Measurements from ENCODE around the gene GABBR2.

Gene GABBR2

DNA sequence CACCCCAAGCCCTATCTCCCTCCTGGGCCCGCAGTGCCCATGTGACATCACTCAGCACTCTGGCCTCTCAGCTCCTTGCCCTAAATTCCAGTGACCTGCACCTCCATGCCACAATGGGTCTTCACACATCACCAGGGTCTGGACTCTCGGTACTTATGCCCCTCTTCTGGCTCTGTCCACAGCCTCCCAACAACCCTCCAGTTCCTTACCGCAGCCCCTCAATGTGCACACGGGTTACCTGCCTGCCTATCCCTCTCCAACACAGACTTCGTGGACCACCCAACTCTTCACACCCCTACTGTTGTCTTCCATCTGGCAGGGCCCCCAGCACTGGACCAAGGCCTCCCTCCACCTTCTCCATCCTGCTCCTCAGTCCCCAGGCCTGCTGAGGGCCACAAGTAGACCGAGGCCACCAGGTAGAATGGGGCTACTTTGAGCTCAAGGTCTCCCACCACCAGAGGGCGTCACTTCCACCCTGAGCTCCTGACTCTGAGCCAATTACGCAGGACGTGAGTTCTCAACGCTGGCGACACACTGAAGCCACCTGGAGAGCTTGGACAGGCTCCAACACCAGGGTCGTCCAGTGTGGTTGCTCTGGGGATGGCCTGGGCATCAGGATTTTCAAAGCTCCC, 172.1 kb downstream of the GABBR2 start:
- no peak overlapping the region for H3K27ac ChIP-seq
- DNase-seq (ENCODE audit: low spot score): no peak
- POLR2A ChIA-PET (ENCODE audit: low non-redundant PET): no interaction called here
- TF ChIP-seq, protein P1, sequence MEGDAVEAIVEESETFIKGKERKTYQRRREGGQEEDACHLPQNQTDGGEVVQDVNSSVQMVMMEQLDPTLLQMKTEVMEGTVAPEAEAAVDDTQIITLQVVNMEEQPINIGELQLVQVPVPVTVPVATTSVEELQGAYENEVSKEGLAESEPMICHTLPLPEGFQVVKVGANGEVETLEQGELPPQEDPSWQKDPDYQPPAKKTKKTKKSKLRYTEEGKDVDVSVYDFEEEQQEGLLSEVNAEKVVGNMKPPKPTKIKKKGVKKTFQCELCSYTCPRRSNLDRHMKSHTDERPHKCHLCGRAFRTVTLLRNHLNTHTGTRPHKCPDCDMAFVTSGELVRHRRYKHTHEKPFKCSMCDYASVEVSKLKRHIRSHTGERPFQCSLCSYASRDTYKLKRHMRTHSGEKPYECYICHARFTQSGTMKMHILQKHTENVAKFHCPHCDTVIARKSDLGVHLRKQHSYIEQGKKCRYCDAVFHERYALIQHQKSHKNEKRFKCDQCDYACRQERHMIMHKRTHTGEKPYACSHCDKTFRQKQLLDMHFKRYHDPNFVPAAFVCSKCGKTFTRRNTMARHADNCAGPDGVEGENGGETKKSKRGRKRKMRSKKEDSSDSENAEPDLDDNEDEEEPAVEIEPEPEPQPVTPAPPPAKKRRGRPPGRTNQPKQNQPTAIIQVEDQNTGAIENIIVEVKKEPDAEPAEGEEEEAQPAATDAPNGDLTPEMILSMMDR (conservative IDR thresholded peaks at IDR 0.05; ENCODE audit: low read depth): no peak
- CTCF ChIA-PET: interaction anchor here (0.6 to 0.9 kb wide), 2 partner anchors 15 to 53 kb away, joined by 4 to 8 read pairs; no protein-coding TSS in a partner anchor

GRCh38 chr9:98533866-98534265, 174.9 kb downstream of the GABBR2 start:
- TF ChIP-seq, protein P1 (conservative IDR thresholded peaks at IDR 0.05; ENCODE audit: low read depth): no peak
- ChIA-PET CTCF (interaction anchor here (0.9 kb wide), 1 partner anchor 25 kb away, joined by 3 read pairs; no protein-coding TSS in a partner anchor), POLR2A (ENCODE audit: low non-redundant PET) (no interaction called here)
- no peak overlapping the region for H3K27ac ChIP-seq
- DNase-seq (ENCODE audit: low spot score): no peak

- POLR2A ChIA-PET (ENCODE audit: low non-redundant PET): no interaction called here
These were observed 175.6 kb downstream of the GABBR2 start for GRCh38 chr9:98533132-98533531.

DNA sequence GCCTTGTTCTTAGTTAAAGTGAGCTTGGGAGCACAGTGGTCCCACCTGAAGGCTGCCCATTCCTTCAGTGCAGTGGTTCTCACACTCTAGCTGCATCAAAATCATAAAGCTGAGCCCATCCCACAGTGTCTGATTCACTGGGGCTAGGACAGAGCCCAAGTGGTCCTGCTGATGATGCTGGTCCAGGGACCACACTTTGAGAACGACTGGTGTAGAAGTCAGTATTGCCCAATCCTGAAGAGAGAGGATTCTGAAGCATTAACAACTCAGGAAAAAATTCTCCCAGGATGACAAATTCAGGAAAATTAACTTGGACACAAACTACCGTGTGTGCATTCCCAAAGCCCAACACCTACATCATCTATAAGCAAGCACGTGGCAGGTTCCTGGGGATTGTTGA, 176.2 kb downstream of the GABBR2 start:
- no peak for DNase-seq (ENCODE audit: low spot score)
- TF ChIP-seq, protein P1 (conservative IDR thresholded peaks at IDR 0.05; ENCODE audit: low read depth): no peak
- CTCF ChIA-PET: interaction anchor here (0.6 kb wide), 1 partner anchor 504 kb away, joined by 4 read pairs; no protein-coding TSS in a partner anchor
- POLR2A ChIA-PET (ENCODE audit: low non-redundant PET): no interaction called here
- no peak overlapping the region for H3K27ac ChIP-seq

More at GRCh38 chr9:98533132-98533531, 175.6 kb downstream of the GABBR2 start:
- TF ChIP-seq, protein P1 (conservative IDR thresholded peaks at IDR 0.05; ENCODE audit: low read depth): no peak
- no peak overlapping the region for H3K27ac ChIP-seq
- DNase-seq (ENCODE audit: low spot score): no peak
- CTCF ChIA-PET: no interaction called here

DNA sequence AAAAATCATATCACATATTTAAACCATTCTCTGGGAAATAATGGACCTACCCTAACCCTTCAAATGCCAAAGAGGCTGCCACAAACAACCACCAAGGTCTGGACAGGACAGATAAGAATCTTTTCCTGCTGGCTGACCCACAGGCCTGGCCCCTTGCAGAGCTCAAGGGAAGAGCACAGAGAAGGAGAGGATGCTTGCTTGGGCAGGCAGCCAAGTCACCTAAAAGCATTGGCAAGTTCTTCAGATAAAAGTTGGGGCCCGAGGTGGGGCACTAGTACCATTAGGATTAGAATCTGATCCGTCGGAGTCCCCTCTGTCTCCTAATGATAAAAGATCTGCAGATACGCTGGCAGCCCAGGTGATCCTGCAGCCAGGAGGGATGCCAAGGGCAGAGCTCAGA, 176.6 kb downstream of the GABBR2 start:
- TF ChIP-seq, protein P1 (conservative IDR thresholded peaks at IDR 0.05; ENCODE audit: low read depth): no peak
- no peak for DNase-seq (ENCODE audit: low spot score)
- POLR2A ChIA-PET (ENCODE audit: low non-redundant PET): no interaction called here
- no peak overlapping the region for H3K27ac ChIP-seq
- CTCF ChIA-PET: interaction anchor here (0.6 kb wide), 1 partner anchor 503 kb away, joined by 4 read pairs; no protein-coding TSS in a partner anchor

GRCh38 chr9:98530806-98531386, 177.8 kb downstream of the GABBR2 start:
- TF ChIP-seq, protein P1 (conservative IDR thresholded peaks at IDR 0.05; ENCODE audit: low read depth): no peak
- no peak for DNase-seq (ENCODE audit: low spot score)
- no peak overlapping the region for H3K27ac ChIP-seq
- POLR2A ChIA-PET (ENCODE audit: low non-redundant PET): no interaction called here
- CTCF ChIA-PET: no interaction called here

All from RWPE1 (cell line).